Lower leg skin (tissue), 4 donors: ENCODE data around the gene LDLR. TPM values are rescaled to one million over a fixed set of nuclear protein-coding genes. Genes with fewer than 3 reads are reported as not detected.

ENCODE experiments used
- DNase-seq, 2 donors: peaks; one replicate each; pipeline ENCODE4 v3.0.0-alpha.2; 2019; ENCODE audit warnings: low spot score in 2 of 2
- H3K4me3 ChIP-seq: fragments of 200-600 bp; sonication (generic); 2 replicates; pipeline ENCODE4 v1.5.1; 2017; ENCODE audit warnings: mild to moderate bottlenecking, low read depth; ENCODE audit not compliant: poor library complexity, severe bottlenecking
- CTCF ChIP-seq, 3 donors: fragments of 450-650 bp; IDR thresholded peaks; one replicate each; pipeline ENCODE4 v1.5.1; 2016; ENCODE audit warnings: antibody characterized with exemption in 3 of 3, mild to moderate bottlenecking in 3 of 3, moderate library complexity in 2 of 3
- POLR2A ChIP-seq, 2 donors: fragments of 450-650 bp; IDR thresholded peaks; one replicate each; pipeline ENCODE4 v1.6.1; 2016 to 2017; ENCODE audit warnings: antibody characterized with exemption in 2 of 2, mild to moderate bottlenecking in 1 of 2, moderate library complexity in 1 of 2
- WGBS, 2 donors: methylation state at CpG; one replicate each; pipeline ENCODE4 v1.1.5; 2018; 5-methylcytosine and 5-hydroxymethylcytosine counted together
- intact Hi-C: fragments of 100-400 bp; cut with DNase I; formaldehyde crosslinking; loops from one replicate; pipeline ENCODE4 v1.15.0; 2023; ENCODE audit warnings: low total_unique reads
- total RNA-seq, 4 donors: library from RNA; depleted of rRNA; stranded (reverse); fragments of >200 nt; gene quantifications; one replicate each; pipeline ENCODE4 v1.1.0, GENCODE V29; 2016

Gene LDLR
- total RNA-seq, 4 donors from 2014 or later, result 48.7 to 62.8 (median 58.7) TPM

- no peak overlapping the region for H3K4me3 ChIP-seq
- no peak for TF ChIP-seq POLR2A (IDR thresholded peaks at IDR 0.05)
- TF ChIP-seq CTCF (IDR thresholded peaks at IDR 0.05), result no peak
- DNase-seq, result no peak
- intact Hi-C loops, result no loop called here
- 83 to 87% methylated on average over 7 to 10 of the region's 10 CpGs for WGBS, 2 donors
These were observed 24.4 kb upstream of the LDLR start for GRCh38 chr19:11064831-11065303.

DNA sequence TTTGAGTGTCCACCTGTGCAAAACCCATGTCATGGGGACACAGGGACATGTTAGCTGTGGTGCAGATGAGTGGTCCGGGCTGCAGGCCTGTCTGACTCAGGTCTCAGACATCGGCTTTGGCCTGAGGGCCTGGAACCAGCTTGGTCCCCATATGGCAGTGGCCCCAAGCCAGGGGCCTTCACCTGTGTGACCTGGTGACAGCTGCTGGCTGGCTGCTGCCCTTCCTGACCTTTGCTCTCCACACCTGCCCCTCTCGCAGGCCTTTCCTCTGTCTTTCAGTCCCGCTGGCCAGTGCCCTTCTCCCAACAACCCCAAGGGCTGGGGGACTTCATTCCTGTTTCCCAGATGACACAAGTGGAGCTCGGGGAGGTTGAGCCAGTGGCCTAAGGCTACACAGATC, 22.9 kb upstream of the LDLR start:
- 96 to 100% methylated on average over 5 of the region's 5 CpGs for WGBS, 2 donors
- no peak overlapping the region for H3K4me3 ChIP-seq
- DNase-seq, result no peak
- TF ChIP-seq CTCF (IDR thresholded peaks at IDR 0.05) (no peak), POLR2A (IDR thresholded peaks at IDR 0.05) (no peak)
- intact Hi-C loops, result no loop called here

DNA sequence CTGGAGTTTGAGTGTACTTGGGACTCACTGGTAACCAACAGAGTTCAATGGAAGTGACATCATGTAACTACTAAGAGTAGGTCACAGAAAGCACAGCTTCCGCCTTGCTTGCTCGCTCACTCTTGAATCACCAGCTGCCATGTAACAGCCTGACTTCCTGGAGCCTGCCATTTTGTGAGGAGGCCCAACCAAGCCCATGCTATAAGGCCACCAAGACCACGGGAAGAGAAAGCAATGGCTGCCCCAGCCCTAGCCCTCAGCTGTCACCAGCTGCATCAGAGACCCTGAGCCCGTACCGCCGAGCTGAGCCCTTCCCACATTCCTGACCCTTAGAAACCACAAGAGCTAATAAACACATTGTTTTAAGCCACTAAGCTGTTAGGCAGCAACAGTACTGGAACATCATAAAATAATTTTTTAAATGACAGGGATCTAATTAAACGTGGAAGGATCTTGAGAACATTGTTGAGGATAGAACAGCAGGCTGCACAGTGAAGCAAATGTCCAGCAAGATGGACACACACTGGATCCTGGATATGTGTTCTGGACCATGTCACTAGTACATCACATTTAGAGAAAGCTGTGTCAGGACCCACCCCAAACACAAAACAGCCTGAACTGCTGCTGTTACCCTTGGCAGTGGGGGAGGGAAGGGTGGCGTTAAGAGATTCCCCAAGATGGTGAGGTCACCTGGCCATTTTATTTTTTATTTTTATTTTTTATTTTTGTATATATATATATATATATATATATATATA, 21.7 kb upstream of the LDLR start:
- no peak overlapping the region for H3K4me3 ChIP-seq
- TF ChIP-seq CTCF (IDR thresholded peaks at IDR 0.05), result no peak
- no peak for TF ChIP-seq POLR2A (IDR thresholded peaks at IDR 0.05)
- DNase-seq, result no peak
- WGBS, 2 donors, result 94 to 95% methylated on average over 8 of the region's 8 CpGs
- intact Hi-C loops, result no loop called here

GRCh38 chr19:11069561-11069960, 19.7 kb upstream of the LDLR start:
- H3K4me3 ChIP-seq, result no peak overlapping the region
- DNase-seq, result no peak
- 85 to 92% methylated on average over 9 of the region's 9 CpGs for WGBS, 2 donors
- TF ChIP-seq CTCF (IDR thresholded peaks at IDR 0.05), result no peak
- TF ChIP-seq POLR2A (IDR thresholded peaks at IDR 0.05), result no peak
- intact Hi-C loops, result no loop called here

GRCh38 chr19:11070123-11070522, 19.1 kb upstream of the LDLR start:
- WGBS, 2 donors, result 91 to 96% methylated on average over 4 of the region's 4 CpGs

More at GRCh38 chr19:11070123-11070522, 19.1 kb upstream of the LDLR start:
- TF ChIP-seq CTCF (IDR thresholded peaks at IDR 0.05), result no peak
- TF ChIP-seq POLR2A (IDR thresholded peaks at IDR 0.05), result no peak
- no peak for DNase-seq
- H3K4me3 ChIP-seq, result no peak overlapping the region
- intact Hi-C loops, result no loop called here
